B cell (primary cell): Measurements from ENCODE around the gene AARS2. TPM values are rescaled to one million over a fixed set of nuclear protein-coding genes. Genes with fewer than 3 reads are reported as not detected.

ENCODE experiments used
- ATAC-seq: fragments of 200-7000 bp; cut with Tn5 transposase; one replicate; pipeline ENCODE4 v1.10.0; 2021; ENCODE audit warnings: low read depth, mild to moderate bottlenecking, moderate number of reproducible peaks, moderate library complexity
- CTCF ChIA-PET: fragments of 350-600 bp; sonication (Branson Sonifier 250); formaldehyde crosslinking; loops from one replicate; lab custom pipeline; 2021; ENCODE audit warnings: antibody characterized with exemption, inconsistent platforms; lab: Charles Lee
- POLR2A ChIA-PET: fragments of 350-600 bp; sonication (Branson Sonifier 250); formaldehyde crosslinking; loops from one replicate; lab custom pipeline; 2021; ENCODE audit warnings: antibody characterized with exemption; lab: Charles Lee
- DNase-seq: peaks from one replicate; pipeline ENCODE4 v3.0.0; 2013
- H2AFZ ChIP-seq: 2 replicates; pipeline ENCODE4 v1.6.1; 2012; ENCODE audit warnings: mild to moderate bottlenecking, low read depth, low read length; ENCODE audit not compliant: insufficient read depth, poor library complexity, severe bottlenecking
- H3K27ac ChIP-seq, 2 donors: 1 replicate in 1 of 2; 2 replicates in 1 of 2; pipeline ENCODE4 v1.5.1; 2012 to 2013; ENCODE audit warnings: low read length in 2 of 2, mild to moderate bottlenecking in 2 of 2, moderate library complexity in 1 of 2
- H3K27me3 ChIP-seq, 4 experiments: fragments of 200-600 bp in 1 of 4; sonication (generic) in 1 of 4; replicated peaks in 1 of 4; 1 replicate in 2 of 4; 2 replicates in 2 of 4; pipeline versions ENCODE4 v1.6.1 to v1.7.0; 2013 to 2016; ENCODE audit warnings: low read length in 3 of 4, mild to moderate bottlenecking in 2 of 4, mixed read lengths in 1 of 4, moderate library complexity in 1 of 4; ENCODE audit not compliant: insufficient read depth in 4 of 4, control insufficient read depth in 3 of 4; ENCODE audit errors: control extremely low read depth in 1 of 4
- H3K36me3 ChIP-seq, 2 experiments: replicated peaks in 1 of 2; 1 replicate in 1 of 2; 2 replicates in 1 of 2; pipeline versions ENCODE4 v1.6.1 to v1.7.1; 2013; ENCODE audit warnings: low read length in 1 of 2; ENCODE audit not compliant: insufficient read depth in 2 of 2, control insufficient read depth in 1 of 2; ENCODE audit errors: control extremely low read depth in 1 of 2, extremely low read depth in 1 of 2
- H3K4me1 ChIP-seq, 2 donors: fragments of 200-600 bp in 1 of 2; sonication (generic) in 1 of 2; 1 replicate in 1 of 2; 2 replicates in 1 of 2; pipeline versions ENCODE4 v1.5.1 to v1.6.1; 2013 to 2017; ENCODE audit warnings: low read length in 2 of 2; ENCODE audit not compliant: control insufficient read depth in 2 of 2, insufficient read depth in 2 of 2
- H3K4me2 ChIP-seq: replicated peaks from 2 replicates; pipeline ENCODE3; 2012; ENCODE audit warnings: mild to moderate bottlenecking, low read depth, low read length; ENCODE audit not compliant: poor library complexity, severe bottlenecking
- H3K4me3 ChIP-seq, 5 experiments: fragments of 200-600 bp in 1 of 5; sonication (generic) in 1 of 5; 1 replicate in 3 of 5; 2 replicates in 2 of 5; pipeline versions ENCODE4 v1.5.1 to v1.7.0; 2011 to 2016; ENCODE audit warnings: low read length in 4 of 5, mild to moderate bottlenecking in 4 of 5, low read depth in 2 of 5, control low read depth in 1 of 5, moderate library complexity in 1 of 5; ENCODE audit not compliant: insufficient read depth in 1 of 5; ENCODE audit errors: control extremely low read depth in 1 of 5, extremely low read depth in 1 of 5
- H3K79me2 ChIP-seq: fragments of 200-600 bp; sonication (generic); one replicate; pipeline ENCODE4 v1.6.0; 2016; ENCODE audit warnings: low read length; ENCODE audit not compliant: control insufficient read depth, insufficient read depth
- H3K9ac ChIP-seq: fragments of 200-600 bp; sonication (generic); 2 replicates; pipeline ENCODE4 v1.6.1; 2017; ENCODE audit warnings: mild to moderate bottlenecking, low read length, moderate library complexity
- H3K9me3 ChIP-seq, 3 donors: one replicate each; pipeline versions ENCODE4 v1.6.1 to v1.7.1; 2013; ENCODE audit warnings: low read length in 2 of 3; ENCODE audit not compliant: control insufficient read depth in 2 of 3, insufficient read depth in 1 of 3; ENCODE audit errors: control extremely low read depth in 1 of 3
- H4K20me1 ChIP-seq: 2 replicates; pipeline ENCODE4 v1.6.0; 2012; ENCODE audit warnings: mild to moderate bottlenecking, low read length; ENCODE audit not compliant: insufficient read depth, control insufficient read depth, poor library complexity, severe bottlenecking
- H3K27ac Mint-ChIP-seq: one replicate; pipeline ENCODE4 v1.8.0; 2021; ENCODE audit warnings: mixed read lengths
- H3K27me3 Mint-ChIP-seq: one replicate; pipeline ENCODE4 v1.8.0; 2021; ENCODE audit warnings: mixed read lengths
- H3K4me1 Mint-ChIP-seq: one replicate; pipeline ENCODE4 v1.8.0; 2021; ENCODE audit warnings: mixed read lengths
- H3K4me3 Mint-ChIP-seq: one replicate; pipeline ENCODE4 v1.8.0; 2021; ENCODE audit warnings: mixed read lengths
- H3K9me3 Mint-ChIP-seq: one replicate; pipeline ENCODE4 v1.8.0; 2022; ENCODE audit warnings: mixed read lengths; ENCODE audit not compliant: insufficient read depth
- EZH2 ChIP-seq: IDR thresholded peaks from 2 replicates; pipeline ENCODE4 v1.6.1; 2012; ENCODE audit warnings: borderline replicate concordance, low read depth, mild to moderate bottlenecking, moderate library complexity, low read length; ENCODE audit not compliant: insufficient read depth, poor library complexity, severe bottlenecking
- WGBS: methylation state at CpG from one replicate; pipeline ENCODE4 v1.1.5; 2013; ENCODE audit warnings: missing lambda C conversion rate; ENCODE audit not compliant: insufficient coverage; 5-methylcytosine and 5-hydroxymethylcytosine counted together
- intact Hi-C: fragments of 100-400 bp; cut with micrococcal nuclease; formaldehyde crosslinking; loops from one replicate; pipeline ENCODE4 v1.10.0; 2022
- polyA plus RNA-seq: library from polyadenylated mRNA; depleted of rRNA; stranded (reverse); fragments of >200 nt; gene quantifications from 2 replicates; pipeline ENCODE4 v1.2.3, GENCODE V29; 2012
- total RNA-seq, 2 donors: library from RNA; stranded (reverse); fragments of 120-200 nt in 1 of 2; gene quantifications; 1 replicate in 1 of 2; 2 replicates in 1 of 2; pipeline versions ENCODE4 v1.2.3 to v1.2.4, GENCODE V29; 2013 to 2022
- TF ChIP-seq, protein P1 (sequence below): fragments of 200-600 bp; IDR thresholded peaks from one replicate; pipeline ENCODE4 v1.8.0; 2022; ENCODE audit warnings: antibody characterized with exemption, mild to moderate bottlenecking

AARS2 gene
- total and polyA plus RNA-seq, 2 donors (not counting 1 experiment from before 2014, with no cell fraction given), result 11.3 to 21.3 TPM

DNA sequence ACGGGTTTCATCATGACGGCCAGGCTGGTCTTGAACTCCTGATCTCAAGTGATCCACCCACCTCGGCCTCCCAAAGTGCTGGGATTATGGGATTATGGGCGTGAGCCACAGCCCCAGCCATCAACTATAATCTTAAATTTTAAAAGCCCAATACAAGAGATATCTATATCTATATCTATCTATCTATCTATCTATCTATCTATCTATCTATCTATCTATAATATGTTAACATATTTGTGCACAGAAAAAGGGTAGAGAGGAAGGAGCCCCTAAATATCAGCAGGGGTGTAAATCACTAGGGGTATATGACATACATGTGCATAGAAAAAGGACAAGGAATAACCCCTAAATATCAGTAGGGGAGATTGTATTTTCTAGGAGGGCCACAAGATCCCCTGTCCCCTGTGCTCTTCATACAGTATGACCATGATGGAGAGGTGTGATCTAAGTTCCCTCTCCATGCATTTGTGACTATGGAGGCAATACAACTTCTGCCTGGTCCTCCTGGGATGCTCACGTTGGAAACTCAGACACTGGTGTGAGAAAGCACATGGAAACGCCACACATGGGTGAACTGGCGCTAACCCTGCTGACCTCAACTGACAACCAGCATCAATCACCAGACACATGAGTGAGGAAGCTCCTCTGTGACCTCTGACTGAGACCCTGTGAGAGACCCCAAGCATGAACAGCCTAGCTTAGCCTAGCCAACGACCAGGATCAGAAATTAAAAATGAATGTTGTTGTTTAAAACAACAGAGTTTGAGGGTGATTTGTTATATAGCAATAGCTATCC, 28.1 kb upstream of the AARS2 start:
- no peak overlapping the region for H3K27ac Mint-ChIP-seq
- peaks cover 0 to 42% (median 24%) of the 10 kb centered on the region in 4 experiments for H3K27me3 ChIP-seq
- no peak for ATAC-seq
- intact Hi-C loops, result no loop called here
- TF ChIP-seq EZH2, result no peak
- TF ChIP-seq, protein P1, sequence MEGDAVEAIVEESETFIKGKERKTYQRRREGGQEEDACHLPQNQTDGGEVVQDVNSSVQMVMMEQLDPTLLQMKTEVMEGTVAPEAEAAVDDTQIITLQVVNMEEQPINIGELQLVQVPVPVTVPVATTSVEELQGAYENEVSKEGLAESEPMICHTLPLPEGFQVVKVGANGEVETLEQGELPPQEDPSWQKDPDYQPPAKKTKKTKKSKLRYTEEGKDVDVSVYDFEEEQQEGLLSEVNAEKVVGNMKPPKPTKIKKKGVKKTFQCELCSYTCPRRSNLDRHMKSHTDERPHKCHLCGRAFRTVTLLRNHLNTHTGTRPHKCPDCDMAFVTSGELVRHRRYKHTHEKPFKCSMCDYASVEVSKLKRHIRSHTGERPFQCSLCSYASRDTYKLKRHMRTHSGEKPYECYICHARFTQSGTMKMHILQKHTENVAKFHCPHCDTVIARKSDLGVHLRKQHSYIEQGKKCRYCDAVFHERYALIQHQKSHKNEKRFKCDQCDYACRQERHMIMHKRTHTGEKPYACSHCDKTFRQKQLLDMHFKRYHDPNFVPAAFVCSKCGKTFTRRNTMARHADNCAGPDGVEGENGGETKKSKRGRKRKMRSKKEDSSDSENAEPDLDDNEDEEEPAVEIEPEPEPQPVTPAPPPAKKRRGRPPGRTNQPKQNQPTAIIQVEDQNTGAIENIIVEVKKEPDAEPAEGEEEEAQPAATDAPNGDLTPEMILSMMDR, result no peak
- no peaks in the 10 kb centered on the region for H3K9me3 ChIP-seq
- H3K4me1 ChIP-seq, result peaks cover 0 to 6% of the 10 kb centered on the region in 2 donors
- H3K27ac ChIP-seq, result no peak overlapping the region
- no peak overlapping the region for H3K9ac ChIP-seq
- no peak overlapping the region for H3K4me3 ChIP-seq
- H3K36me3 ChIP-seq, result no peaks in the 10 kb centered on the region
- H2AFZ ChIP-seq, result no peak overlapping the region
- CTCF ChIA-PET, result no interaction called here
- no peak overlapping the region for H3K4me3 Mint-ChIP-seq
- no peak overlapping the region for H3K4me2 ChIP-seq
- H3K27me3 Mint-ChIP-seq, result peaks cover 41% of the 10 kb centered on the region
- no peaks in the 10 kb centered on the region for H3K9me3 Mint-ChIP-seq
- no peaks in the 10 kb centered on the region for H3K79me2 ChIP-seq
- POLR2A ChIA-PET, result no interaction called here
- DNase-seq, result no peak
- no peaks in the 10 kb centered on the region for H3K4me1 Mint-ChIP-seq
- WGBS, result 74% methylated on average over 3 of the region's 8 CpGs
- no peaks in the 10 kb centered on the region for H4K20me1 ChIP-seq
